ENCODE data around the gene TMEM184B. TPM values are rescaled to one million over a fixed set of nuclear protein-coding genes. Genes with fewer than 3 reads are reported as not detected.

The TMEM184B gene
- total RNA-seq, 6 experiments from 2014 or later, result 104 to 125 (median 111) TPM

- H3K27me3 Mint-ChIP-seq (ENCODE audit: insufficient read depth), result peaks cover 12% of the 10 kb centered on the region
- no peak for DNase-seq
- no peaks in the 10 kb centered on the region for H3K9me3 Mint-ChIP-seq
- H3K27ac Mint-ChIP-seq, result peak overlapping the region; percentile 97
- H3K4me1 Mint-ChIP-seq (ENCODE audit: low read depth), result peaks cover 92% of the 10 kb centered on the region
- H3K4me3 Mint-ChIP-seq, result peak overlapping the region; percentile 70
- no peak for TF ChIP-seq CTCF (IDR thresholded peaks at IDR 0.05)
- H3K36me3 Mint-ChIP-seq (ENCODE audit: low read depth), result peaks cover 61% of the 10 kb centered on the region
Measured at GRCh38 chr22:38309614-38310517, 37.1 kb upstream of the TMEM184B start.

- peaks cover 10% of the 10 kb centered on the region for H3K27me3 Mint-ChIP-seq (ENCODE audit: insufficient read depth)
- peak overlapping the region; percentile 6; the same call in 1 of the 2 replicates for H3K4me3 Mint-ChIP-seq
- H3K27ac Mint-ChIP-seq, result peak overlapping the region; percentile 97
- no peaks in the 10 kb centered on the region for H3K9me3 Mint-ChIP-seq
- H3K36me3 Mint-ChIP-seq (ENCODE audit: low read depth), result peaks cover 66% of the 10 kb centered on the region
- H3K4me1 Mint-ChIP-seq (ENCODE audit: low read depth), result peaks cover 89% of the 10 kb centered on the region
- TF ChIP-seq CTCF (IDR thresholded peaks at IDR 0.05), result no peak
- no peak for DNase-seq
Measured at GRCh38 chr22:38308791-38309498, 36.1 kb upstream of the TMEM184B start.

- H3K4me1 Mint-ChIP-seq (ENCODE audit: low read depth), result peaks cover 61% of the 10 kb centered on the region
- peak overlapping the region; percentile 22 for H3K4me3 Mint-ChIP-seq
- peak; percentile 21; the same call in 1 of the 2 replicates for TF ChIP-seq CTCF (IDR thresholded peaks at IDR 0.05)
- no peak for DNase-seq
- H3K27ac Mint-ChIP-seq, result peak overlapping the region; percentile 82
- H3K9me3 Mint-ChIP-seq, result no peaks in the 10 kb centered on the region
- peaks cover 10% of the 10 kb centered on the region for H3K27me3 Mint-ChIP-seq (ENCODE audit: insufficient read depth)
- peaks cover 51% of the 10 kb centered on the region for H3K36me3 Mint-ChIP-seq (ENCODE audit: low read depth)
Measured at GRCh38 chr22:38305471-38306448, 33.0 kb upstream of the TMEM184B start.

GRCh38 chr22:38304526-38304925 is 31.7 kb upstream of the TMEM184B start:
- Mint-ChIP-seq H3K27me3 (ENCODE audit: insufficient read depth) (peaks cover 7% of the 10 kb centered on the region), H3K9me3 (no peaks in the 10 kb centered on the region), H3K27ac (no peak overlapping the region), H3K4me1 (ENCODE audit: low read depth) (peaks cover 49% of the 10 kb centered on the region), H3K4me3 (no peak overlapping the region), H3K36me3 (ENCODE audit: low read depth) (peaks cover 48% of the 10 kb centered on the region)
- no peak for TF ChIP-seq CTCF (IDR thresholded peaks at IDR 0.05)
- no peak for DNase-seq

- peaks cover 8% of the 10 kb centered on the region for H3K27me3 Mint-ChIP-seq (ENCODE audit: insufficient read depth)
- H3K27ac Mint-ChIP-seq, result peak overlapping the region; percentile 63
- peaks cover 50% of the 10 kb centered on the region for H3K36me3 Mint-ChIP-seq (ENCODE audit: low read depth)
- DNase-seq, result no peak
- peaks cover 43% of the 10 kb centered on the region for H3K4me1 Mint-ChIP-seq (ENCODE audit: low read depth)
- TF ChIP-seq CTCF (IDR thresholded peaks at IDR 0.05), result no peak
- no peaks in the 10 kb centered on the region for H3K9me3 Mint-ChIP-seq
- H3K4me3 Mint-ChIP-seq, result no peak overlapping the region; the same call in 1 of the 2 replicates
Measured at GRCh38 chr22:38303974-38304373, 31.2 kb upstream of the TMEM184B start.
